HPDE6-E6E7 (cell line): ENCODE data around the gene KLHL14.
"Not testable (repeated sequence)": the region's sequence is repeated elsewhere in the genome, so short reads cannot be mapped to it uniquely, and the experiment has no call there.

Experiments used
- DNase-seq: peaks from one replicate; pipeline ENCODE4 v3.0.0; 2011; ENCODE audit warnings: missing footprints; ENCODE audit errors: extremely low spot score

Gene KLHL14, protein sequence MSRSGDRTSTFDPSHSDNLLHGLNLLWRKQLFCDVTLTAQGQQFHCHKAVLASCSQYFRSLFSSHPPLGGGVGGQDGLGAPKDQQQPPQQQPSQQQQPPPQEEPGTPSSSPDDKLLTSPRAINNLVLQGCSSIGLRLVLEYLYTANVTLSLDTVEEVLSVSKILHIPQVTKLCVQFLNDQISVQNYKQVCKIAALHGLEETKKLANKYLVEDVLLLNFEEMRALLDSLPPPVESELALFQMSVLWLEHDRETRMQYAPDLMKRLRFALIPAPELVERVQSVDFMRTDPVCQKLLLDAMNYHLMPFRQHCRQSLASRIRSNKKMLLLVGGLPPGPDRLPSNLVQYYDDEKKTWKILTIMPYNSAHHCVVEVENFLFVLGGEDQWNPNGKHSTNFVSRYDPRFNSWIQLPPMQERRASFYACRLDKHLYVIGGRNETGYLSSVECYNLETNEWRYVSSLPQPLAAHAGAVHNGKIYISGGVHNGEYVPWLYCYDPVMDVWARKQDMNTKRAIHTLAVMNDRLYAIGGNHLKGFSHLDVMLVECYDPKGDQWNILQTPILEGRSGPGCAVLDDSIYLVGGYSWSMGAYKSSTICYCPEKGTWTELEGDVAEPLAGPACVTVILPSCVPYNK

DNA sequence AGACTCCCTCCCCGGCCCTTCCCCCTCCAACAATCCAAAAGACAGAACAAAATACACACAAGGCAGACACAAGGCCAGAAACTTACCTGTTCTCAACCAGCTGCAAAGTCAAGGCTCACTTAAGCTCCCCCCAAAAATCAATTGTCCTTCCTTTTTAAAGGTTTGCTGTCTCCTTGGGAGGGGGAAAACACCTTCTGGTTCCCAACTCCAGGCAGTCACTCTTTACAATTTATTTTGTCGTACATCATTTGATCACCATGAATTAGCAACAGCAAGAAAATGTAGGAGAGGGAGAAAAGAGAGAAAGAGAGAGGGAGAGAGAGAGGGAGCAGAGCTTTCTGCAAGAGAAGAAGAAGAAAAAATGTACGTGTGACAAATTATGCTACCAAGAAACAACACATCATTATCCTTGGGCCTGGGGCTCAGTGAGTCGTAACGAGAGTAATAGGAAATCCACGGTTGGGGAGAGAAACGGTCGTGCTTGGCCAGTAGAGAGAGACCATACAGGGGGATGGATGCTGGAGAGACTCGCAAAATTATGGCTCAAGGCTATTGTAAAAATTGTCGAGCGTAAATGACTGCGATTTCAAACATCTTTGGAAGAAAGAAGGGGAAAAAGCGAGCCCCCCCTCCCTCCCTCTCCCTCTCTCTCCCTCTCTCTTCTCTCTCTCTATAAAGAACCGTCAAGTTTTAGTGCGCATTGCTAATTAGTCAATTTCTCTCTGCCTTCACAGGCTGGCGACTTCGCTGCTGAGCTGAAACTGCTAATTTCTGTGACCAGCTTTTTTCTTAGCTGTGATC, at the start of gene KLHL14:
Gene KLHL14, minus strand, starts transcription at position 443 of the 801 bp plus-strand sequence. CDS start 2,432 bp downstream, outside the sequence.
- DNase-seq: no peak

DNA sequence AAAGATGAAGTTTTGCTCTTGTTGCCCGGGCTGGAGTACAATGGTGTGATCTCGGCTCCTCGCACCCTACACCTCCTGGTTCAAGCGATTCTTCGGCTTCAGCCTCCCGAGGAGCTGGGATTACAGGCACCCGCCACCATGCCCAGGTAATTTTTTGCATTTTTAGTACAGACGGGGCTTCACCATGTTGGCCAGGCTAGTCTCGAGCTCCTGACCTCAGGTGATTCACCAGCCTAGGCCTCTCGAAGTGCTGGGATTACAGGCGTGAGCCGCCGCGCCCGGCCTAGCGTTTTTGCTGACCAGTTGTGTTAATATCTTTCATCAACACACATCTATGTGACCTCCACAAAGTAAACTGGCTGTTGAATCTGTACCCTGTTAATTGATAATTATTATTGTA, 49.4 kb upstream of the KLHL14 start:
- no peak for DNase-seq

DNA sequence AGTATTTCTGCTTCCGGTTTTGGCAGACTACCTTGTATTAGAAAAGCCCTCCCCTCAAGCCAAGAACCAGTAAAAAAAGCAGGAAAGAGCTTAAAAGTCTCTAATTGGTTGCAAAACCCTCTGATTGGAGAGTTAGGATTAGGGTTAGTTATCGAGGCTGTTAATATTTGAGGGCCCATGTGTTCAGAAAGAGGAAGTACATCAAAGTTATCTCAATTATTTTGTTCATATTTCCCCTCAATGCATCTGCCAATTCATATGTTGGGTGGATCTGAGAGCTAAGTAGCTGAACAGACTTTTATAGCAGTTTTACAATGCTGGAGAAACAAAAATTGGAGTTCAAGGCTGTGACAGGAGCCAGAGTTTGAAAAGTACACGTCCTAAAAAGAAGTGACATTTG, 43.1 kb upstream of the KLHL14 start:
- DNase-seq: no peak

DNA sequence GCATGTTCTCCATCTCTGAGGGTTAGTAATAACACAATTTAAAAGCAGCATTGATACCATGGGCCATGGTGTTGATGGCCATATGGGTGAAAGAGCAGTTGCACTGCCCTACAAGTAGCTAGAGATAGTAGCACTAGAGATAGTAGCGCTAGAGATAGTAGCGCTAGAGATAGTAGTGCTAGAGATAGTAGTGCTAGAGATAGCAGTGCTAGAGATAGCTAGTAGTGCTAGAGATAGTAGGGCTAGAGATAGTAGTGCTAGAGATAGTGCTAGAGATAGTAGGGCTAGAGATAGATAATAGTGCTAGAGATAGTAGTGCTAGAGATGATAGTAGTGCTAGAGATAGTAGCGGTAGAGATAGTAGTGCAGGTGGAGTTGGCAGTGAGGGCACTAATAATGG, 39.5 kb upstream of the KLHL14 start:
- no peak for DNase-seq

DNA sequence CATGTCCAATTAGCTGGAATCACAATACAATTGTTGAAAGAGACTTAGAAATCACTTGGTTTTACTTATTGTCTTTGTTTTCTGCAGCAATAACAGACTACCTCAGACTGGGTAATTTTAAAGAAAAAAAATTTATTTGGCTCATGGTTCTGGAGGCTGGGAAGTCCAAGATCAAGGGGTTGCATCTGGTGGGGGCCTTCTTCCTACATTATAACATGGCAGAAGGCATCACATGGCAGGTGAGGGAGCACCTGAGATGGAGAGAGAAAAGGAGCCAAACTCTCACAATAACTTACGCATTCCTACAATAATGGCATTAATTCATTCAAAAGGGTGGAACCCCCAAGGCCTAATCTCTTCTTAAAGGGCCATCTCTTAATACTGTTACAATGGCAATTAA, 37.5 kb upstream of the KLHL14 start:
- DNase-seq: no peak

DNA sequence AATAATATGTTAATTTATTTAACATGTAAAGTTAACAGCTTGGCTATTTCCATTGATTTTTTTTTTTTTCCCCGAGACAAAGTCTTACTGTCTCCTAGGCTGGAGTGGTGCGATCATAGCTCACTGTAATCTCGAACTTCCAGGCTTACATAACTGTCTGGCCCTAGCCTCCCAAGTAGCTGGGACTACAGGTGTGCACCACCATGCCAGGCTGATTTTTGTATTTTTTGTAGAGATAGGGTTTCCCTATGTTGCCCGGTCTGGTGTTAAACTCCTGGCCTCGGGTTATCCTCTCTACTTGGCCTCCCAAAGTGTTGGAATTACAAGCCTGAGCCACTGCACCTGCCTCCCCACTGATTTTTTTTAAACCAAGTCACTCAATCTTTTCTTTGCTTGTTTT, 32.5 kb upstream of the KLHL14 start:
- no peak for DNase-seq

DNA sequence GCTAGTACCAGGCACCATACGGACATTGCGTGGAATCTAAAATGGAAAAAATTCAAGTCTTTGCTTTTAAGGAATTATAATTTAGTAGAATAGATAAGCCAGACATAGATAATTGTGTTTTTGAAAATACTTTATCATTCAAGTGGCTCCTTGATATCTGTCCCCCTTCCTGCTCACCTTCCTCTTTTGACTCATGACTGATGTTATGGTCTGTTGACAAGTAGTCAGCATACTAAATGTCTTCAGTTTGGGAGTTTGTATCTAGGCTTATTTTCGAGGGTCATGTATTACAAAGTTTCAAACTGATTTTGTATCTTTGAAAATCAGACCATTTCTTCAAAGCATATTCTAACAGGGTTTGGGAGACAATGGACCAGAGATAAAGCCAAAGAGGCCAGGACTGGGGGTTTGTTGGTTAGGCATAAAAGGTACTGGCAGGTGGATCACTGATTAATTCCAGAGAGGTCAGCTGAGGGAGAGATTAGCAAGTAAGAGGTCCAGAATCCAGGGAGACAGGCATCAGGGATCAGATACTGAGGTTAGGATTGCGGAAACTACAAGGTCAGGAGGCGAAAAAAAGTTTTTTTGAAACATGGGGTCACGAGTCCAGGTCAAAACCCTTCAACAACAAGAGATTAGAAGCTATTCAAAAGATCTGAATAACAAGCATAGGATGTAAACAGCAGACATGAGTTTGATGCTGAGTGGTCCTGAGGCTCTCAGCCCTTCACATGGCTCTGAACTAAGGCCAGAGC, 31.5 kb upstream of the KLHL14 start:
- no peak for DNase-seq

DNA sequence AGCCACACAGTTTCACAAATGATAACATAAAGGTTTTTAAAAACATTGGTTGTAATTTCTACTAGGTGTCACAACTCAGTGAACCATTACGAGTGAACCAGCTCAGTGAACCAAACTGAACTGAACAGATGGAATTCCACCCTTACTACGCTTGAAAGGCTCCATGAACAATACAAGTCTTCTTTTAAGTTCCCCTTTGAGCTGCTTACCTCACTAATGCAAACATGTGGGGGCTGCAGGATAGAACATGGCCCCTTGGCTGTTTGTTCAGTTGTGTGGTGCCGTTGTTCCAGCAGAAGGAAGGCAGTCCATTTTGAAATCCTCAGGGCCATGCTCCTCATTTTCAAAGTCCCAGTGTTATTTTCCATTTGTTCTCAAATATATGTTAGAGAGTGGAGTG, 30.7 kb upstream of the KLHL14 start:
- DNase-seq: no peak

DNA sequence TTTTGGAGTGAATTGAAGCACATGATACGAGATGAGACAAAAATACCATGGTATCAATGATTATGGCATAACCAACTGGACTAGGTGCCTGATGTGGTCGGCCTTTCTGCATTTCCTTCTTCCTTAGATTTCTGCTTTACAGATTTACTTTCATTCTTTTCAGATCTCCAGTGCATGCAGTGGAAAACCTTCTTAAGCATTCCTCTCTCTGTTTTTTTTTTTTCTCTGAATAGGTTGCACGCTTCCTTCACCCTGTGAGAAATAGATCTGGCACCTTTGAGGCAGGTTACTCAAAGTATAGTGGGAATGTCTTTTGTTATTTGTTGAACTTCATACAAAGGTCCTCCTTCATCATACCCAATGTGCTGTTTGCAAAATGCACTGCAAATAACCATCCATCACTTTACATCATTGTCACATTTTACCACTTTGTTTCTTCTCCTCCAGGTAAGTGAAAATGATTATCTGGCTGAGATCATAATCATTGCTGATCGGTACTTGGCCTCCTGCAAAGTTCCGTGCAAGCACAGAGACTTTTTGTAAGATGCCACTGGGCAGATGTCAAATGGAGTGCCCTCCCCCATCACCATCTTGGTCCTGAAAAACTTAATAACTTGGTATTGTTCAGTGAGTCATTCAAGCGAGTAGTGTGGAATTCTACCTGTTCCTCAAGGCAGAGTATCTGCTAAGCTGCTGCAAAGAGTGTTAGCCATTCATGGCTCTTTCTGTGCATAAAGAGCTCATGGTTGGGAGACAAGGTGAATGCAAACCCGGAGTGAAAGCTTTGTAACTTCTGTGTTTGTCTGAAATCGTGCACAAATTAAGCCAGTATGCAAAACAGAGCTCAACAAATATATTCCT, 30.0 kb upstream of the KLHL14 start:
- no peak for DNase-seq

DNA sequence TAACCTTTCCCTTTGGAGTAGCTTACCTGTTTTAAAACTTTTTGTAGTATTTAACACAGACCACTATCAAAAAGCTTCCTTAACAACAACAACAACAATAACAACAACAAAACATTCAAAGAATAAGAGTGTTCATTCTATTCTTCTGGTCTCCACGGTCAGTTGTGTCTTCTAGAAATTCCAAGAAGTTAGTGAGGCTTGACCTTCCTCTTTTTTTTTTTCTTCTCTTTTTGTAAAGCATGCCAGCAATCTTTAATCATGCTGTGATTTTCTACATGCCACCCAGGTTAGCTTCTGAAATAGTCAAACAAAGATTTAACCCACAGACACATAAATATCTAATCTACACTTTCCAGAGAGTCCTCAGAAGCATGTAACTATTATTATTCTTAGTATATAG, 28.4 kb upstream of the KLHL14 start:
- DNase-seq: no peak

DNA sequence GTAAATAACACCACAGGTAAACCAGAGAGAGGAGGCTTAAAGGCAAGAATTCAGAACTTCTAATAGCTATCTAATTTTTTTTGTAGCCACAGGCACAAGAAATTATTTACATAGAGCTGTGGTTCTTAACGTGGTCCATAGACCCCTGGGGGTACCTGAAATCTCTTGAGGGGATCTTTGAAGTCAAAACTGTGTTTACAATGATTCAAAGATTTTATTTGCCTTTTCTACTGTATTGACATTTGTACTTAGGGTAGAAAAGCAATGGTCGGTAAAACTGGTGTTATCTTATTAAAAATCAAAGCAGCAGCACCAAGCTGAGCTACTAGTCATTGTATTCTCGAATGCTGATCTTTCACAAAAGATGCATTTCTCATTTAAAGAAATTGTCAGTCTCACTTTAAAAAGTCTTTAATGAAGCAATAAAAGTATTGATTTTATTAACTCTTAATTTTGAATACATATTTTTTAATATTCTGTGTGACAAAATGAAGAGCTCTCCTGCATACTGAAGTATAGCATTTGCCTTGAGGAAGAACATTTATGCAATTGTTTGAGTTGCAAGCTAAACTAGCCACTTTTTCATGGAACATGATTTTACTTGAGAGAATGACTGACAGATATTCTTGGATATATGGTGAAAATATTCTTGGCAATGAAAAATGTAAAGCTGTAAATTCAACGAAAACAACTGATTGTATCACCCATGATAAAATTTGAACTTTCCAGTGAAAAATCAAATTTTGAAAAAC, 25.6 kb upstream of the KLHL14 start:
- no peak for DNase-seq

DNA sequence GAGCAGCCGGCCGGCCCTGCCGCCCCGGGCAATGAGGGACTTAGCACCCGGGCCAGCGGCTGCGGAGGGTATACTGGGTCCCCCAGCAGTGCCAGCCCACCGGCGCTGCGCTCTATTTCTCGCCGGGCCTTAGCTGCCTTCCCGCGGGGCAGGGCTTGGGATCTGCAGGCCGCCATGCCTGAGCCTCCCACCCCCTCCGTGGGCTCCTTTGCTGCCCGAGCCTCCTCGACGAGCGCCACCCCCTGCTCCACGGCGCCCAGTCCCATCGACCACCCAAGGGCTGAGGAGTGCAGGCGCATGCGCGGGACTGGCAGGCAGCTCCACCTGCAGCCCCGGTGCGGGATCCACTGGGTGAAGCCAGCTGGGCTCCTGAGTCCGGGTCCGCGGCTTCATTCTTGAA, 21.8 kb upstream of the KLHL14 start:
- not testable (repeated sequence) for DNase-seq

DNA sequence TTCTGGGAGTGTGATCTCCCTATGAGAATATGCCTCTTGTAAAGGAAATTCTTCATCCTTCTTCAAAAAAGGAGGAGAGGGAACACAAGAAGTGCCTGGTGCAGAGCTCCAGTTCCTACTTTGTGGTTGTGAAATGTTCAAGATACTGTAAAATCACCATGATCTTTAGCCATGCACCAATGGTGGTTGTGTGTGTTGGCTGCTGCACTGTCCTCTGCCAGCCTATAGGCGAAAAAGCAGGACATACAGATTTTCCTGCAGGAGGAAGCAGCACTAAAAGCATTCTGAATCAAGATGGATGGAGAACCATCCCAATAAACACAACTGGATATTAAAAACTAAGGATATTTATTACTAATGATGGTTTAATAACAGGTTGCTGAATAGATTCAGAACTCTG, 6.2 kb upstream of the KLHL14 start:
- DNase-seq: no peak

DNA sequence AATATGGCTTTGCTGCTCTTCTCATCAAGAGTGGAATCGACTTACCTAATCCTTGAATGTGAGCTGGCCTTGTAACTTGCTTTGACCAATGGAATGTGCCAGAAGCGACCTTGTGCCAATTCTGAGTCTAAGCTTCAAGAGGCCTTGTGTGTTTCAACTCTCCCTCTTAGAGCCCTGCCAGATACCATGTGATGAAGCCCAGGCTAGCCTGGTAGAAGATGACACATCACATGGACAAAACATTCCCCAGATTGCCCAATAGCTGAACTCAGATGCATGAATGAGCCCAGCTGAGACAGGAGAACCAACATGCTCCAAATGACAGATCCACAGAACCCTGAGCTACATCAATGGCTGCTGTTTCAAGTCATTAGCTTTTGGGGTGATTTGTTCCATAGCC, 4.2 kb upstream of the KLHL14 start:
- DNase-seq: no peak

DNA sequence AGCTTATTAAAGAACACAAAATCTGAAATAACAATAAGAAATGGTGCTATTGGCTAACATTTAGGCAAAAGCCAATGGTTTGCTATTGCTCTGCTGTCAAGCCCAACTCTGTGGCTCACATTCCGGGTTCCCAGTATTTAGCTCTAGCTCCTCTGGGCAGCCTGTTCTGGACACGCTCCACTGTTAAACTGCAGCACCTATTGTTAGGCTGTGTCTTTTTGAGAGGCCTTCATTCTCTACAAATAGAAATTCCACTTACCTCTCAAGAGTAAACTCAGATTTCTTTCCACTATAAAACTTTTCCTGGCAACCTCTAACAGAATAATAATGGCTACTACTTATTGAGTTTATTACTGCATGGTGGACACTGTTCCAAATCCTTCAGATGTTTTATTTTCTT, 3.7 kb upstream of the KLHL14 start:
- DNase-seq: no peak

DNA sequence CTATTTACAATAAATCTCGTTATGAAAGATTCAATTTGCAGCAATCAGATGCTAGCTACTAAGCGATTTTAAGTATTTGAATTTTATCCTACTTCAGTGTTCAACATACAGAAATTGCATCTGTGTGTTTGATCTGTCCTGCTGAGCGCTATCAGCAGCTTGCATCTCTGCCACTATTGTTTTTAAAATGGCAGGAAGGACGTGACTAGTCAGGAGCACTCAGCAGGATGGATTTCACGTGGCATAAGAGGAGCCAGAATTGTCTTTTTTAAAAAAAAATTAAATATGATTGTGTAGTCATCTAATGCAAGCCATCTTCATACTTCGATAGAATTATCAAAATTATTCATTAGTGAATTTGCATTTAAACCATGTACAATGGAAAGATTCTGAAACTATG, 2.8 kb upstream of the KLHL14 start:
- DNase-seq: no peak

DNA sequence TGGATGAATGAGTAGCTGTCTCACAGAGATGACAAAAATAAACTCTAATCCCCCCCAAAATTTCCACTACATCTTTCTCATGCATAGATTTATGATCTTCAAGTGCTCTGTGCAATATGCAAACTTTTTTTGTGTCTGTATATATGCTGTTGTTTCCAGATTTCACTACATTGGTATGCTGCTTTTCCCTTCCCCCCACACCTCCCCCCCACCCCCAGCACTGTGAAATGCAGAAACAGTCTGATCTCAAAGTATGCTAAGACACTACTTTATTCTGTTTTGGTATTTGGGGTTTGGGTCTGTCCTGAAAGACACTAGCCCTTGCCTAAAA, 524 bp upstream of the KLHL14 start:
- DNase-seq: no peak

DNA sequence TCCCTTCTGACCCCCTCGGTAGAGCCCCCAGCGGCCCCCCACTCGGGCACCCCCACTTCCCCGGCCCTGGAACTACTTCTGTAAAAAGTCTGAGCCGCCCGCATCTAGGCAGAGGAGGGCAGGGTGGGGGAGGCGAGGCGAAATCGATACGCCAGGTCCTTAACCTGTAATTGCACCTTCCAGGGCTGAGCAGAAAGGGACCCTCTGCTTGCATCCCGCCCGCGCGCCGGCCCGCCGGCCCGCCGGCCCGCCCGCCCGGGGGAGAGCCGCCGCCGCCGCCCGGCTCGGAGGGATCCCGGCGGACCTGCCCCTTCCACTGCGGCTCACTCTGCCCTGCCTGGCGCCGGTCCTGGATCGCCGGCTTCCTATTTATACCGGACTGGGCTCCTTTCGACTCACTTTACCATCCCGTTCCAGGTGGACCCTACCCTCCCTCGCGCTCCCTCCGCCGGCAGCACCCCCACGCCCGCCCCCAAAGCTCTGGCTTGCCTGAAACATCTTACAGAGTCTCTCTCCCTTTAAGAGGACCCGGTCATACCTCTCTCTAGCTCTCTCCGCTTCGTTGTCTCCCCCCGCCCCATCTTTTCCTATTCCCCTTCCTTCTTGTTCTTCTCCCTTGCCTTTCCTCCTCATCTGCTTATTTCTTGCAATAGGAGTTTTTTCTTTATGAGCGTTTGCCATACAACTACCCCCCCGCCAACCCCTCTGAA, 797 bp downstream of the KLHL14 start:
- no peak for DNase-seq

DNA sequence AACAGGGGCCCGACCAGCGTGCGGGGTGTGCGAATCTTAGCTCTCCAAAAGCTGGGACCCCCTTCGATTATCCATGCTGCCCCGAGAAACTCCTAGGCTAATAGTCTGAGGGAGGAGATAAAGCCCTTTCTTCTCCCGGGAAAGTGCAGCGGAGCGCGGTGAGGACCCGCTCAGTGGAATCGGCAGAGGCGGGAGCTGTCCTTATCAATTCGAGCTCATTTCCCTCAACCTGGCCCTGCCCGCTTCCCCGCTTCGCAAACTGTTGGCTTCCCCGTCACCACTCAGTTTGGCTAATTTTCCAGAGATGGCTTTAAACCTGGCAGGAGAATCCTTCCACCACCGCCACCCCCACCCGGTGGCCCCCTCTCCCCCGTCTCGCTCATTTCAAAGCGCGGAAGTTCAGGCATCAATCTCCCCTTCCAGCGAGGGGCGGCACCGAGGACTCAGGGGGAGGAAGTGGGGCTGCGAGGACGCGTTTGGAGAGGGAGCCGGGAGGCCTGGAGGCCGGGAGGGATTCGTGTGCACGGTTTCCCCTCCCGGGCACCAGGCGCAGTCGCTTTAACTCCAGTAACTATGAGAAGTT, 1.6 kb downstream of the KLHL14 start:
- DNase-seq: no peak
